GM21786 (cell line): ENCODE results near the gene SETDB1.
"Not testable (repeated sequence)": the region's sequence is repeated elsewhere in the genome, so short reads cannot be mapped to it uniquely, and the experiment has no call there.

Experiments used
- ATAC-seq: cut with Tn5 transposase; IDR thresholded peaks from one replicate; pipeline ENCODE4 v1.9.1; 2021; ENCODE audit not compliant: unreplicated experiment

SETDB1 gene

DNA sequence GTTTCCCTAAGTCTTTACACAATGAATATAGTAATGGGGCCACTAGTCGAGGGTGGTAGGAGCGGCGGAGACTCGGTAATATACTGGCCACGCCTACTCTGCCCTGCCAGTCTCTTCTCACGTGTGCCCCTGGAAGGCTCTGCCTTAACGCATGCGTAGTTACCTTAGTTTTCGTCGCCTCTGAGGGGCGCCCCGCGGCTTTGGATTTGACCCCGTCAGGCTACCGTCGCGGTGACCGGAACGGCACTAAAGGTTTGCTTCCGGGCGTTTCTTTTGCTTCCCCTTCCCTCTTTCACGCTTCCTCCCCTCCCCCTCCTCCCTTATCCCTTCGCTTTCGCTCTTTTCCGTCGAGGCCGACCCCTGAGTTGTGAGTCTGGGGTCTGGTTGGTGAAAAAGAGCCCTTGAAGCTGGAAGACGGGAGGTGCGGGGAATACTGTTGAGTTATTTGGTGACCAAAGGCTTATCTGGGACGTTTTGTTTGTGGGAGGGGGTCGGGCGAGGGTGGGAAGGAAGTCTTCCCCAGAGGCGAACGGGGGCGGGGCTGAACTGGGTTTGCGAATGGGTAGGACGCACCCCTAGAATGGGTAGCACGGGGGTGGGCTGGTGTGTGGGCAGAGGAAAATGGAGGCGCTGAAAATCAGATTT, at the start of gene SETDB1:
SETDB1 (plus strand) TSS at position 267 of the 645 bp plus-strand sequence. CDS start 1,352 bp downstream, outside the sequence.
- peak; percentile 78 for ATAC-seq

DNA sequence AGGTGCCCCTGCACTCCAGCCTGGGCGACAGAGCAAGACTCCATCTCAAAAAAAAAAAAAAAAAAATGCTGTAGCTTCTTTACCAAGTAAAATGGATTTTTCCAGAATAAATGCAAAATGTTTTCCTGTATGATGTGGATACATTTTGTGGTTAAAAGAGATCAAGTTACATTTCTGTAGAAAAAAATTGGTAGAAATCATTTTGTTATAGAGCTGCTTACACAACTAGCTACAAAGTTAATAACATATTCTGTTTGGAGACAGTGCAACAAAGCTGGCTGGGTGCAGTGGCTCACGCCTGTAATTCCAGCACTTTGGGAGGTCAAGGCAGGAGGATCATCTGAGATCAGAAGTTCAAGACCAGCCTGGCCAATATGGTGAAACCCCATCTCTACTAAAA, 47.2 kb upstream of the SETDB1 start:
- ATAC-seq, result not testable (repeated sequence)

DNA sequence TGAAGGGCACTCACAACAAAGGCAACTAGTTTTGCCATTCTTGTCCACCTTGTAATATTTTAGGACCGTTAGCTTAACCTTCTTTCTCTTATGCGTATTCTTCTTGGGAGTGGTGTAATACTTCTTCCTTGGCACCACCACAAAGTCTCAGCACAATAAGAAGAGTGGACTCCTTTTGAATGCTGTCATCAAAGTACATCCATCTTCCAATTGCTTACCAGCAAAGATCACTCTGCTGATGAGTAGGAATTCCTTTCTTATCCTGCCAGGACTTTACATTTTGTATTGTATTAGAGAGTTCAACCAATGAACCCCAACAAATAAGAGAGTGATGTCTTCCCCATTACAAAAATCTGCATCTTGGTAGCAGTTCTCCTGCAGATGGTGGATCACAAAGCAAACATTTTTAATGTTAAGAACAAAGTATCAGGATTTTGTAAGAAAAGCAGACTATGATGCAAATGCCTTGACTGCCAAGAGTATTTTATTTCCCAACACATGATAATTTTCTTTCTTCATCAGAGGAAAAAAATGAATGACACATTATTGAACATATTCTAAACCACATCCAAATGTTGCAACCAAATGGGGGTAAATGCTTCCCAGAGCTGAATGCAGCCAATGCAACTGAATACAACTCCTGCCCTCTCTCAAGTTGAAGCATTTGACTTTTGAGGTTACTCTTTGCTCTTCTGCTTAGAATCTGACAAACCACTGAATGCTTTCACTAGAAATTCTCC, 44.7 kb upstream of the SETDB1 start:
- no peak for ATAC-seq

DNA sequence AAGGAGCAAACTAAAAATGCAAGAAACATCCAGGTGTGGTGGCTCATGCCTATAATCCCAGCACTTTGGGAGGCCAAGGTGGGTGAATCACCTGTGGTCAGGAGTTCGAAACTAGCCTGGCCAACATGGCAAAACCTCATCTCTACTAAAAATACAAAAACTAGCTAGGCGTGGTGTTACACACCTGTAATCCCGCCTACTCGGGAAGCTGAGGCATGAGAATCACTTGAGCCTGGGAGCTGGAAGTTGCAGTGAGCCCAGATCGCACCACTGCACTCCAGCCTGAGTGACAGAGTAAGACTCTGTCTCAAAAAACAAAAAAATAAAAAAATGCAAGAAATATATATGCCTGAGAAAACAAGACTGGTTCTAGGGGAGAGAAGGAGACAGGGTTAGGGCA, 43.0 kb upstream of the SETDB1 start:
- not testable (repeated sequence) for ATAC-seq

DNA sequence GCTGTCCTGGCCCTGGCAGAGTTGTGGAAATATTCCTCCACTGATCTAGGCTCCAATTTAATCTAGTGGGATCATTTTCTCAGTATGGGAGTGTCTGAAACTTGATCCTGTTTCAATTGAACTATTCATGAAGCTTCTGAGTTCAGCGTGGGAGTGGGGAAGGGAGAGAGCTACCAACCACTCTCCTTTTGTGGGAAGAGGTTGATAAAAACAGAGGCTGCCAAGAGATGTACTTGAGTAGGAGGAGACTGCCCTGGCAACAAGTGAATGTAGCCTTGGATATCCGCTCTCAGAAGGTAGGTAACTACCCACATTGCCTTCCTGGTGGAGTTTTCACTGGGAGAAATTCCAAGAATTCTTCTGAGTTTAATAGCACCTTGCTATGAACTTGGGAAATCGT, 39.1 kb upstream of the SETDB1 start, which contains the start of gene CTXND2:
CTXND2 (plus strand) TSS at position 119 of the 400 bp plus-strand sequence. CDS start 25,179 bp downstream, outside the sequence.
- ATAC-seq, result no peak

DNA sequence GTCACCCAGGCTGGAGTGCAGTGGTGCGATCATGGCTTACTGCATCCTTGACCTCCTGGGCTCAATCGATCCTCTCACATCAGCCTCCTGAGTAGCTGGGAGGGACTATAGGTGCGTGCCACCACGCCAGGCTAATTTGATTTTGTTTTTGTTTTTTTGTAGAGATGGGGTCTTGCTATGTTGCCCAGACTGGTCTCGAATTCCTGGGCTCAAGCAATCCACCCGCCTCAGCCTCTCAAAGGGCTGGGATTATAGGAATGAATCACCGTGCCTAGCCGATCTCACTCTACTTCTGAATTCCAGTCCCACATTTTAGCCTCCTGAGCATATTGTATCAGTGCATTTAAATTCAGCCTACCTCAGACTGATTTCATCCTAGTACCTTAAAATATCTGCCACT, 37.4 kb upstream of the SETDB1 start:
- ATAC-seq, result no peak

DNA sequence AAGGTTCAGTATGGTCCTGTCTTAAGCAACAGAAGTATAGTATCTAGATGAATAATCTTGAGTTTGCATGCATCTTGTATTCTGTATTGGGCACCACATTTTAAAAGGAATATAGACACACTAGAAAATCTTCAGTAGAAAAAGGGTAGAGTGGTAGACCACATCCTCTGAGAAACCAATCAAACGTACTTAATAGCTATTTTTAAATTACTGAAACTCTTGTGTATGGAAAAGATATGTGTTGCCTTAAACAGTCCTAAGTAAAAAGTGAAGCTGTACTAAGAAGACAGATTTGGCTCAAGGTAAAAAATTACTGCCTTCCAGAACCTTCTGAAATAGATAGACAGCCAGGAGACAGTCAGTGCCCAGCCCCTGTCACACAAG, 36.1 kb upstream of the SETDB1 start:
- peak; percentile 53 for ATAC-seq

DNA sequence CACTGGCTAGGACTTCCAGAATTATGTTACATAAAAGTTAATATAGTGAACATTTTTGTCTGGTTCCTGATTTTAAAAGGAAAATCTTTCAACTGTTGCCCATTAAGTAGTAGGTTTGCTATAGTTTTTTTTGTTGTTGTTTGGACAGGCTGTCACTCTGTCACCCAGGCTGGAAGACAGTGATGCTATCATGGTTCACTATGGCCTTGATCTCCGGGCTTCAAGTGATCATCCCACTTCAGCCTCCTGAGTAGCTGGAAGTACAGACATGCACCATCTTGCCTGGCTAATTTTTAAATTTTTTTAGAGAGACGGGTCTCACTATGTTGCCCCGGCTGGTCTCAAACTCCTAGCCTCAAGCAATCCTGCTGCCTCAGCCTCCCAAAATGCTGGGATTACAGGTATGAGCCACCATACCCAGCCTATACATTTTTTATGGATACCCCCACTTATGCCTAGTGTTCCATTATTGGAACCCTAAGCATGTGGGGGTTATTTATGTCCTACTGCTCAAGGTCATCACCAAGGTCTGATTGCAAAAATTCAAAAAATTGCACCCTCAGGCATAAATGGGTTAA, 32.7 kb upstream of the SETDB1 start:
- no peak for ATAC-seq

DNA sequence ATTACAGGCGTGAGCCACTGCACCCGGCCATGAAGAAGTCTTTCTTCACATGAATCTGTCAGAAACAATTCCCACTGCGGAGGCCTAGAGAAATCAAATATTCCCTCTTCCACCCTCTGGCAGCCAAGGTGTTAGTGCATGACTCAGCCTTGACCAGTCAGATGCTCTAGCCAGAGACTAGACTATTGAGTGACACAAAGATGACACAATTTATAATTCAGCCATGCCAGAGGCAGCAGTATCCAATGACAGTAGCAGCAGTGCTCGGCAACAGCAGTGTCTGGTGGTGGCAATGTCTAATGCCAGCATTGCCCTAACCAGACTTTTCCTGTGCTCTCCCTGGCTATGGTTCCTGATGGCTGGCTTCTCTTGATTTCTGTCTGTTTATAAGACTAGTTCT, 30.5 kb upstream of the SETDB1 start:
- no peak for ATAC-seq

DNA sequence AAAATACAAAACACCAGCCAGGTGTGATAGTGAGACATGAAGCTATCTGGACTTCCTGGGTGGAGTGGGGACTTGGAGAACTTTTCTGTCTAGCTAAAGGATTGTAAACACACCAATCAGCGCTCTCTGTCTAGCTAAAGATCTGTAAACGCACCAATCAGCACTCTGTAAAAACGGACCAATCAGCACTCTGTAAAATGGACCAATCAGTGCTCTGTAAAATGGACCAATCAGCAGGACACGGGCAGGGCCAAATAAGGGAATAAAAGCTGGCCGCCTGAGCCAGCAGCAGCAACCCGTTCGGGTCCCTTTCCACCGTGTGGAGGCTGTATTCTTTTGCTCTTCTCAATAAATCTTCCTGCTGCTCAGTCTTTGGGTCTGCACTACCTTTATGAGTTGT, 26.4 kb upstream of the SETDB1 start:
- ATAC-seq, result not testable (repeated sequence)

DNA sequence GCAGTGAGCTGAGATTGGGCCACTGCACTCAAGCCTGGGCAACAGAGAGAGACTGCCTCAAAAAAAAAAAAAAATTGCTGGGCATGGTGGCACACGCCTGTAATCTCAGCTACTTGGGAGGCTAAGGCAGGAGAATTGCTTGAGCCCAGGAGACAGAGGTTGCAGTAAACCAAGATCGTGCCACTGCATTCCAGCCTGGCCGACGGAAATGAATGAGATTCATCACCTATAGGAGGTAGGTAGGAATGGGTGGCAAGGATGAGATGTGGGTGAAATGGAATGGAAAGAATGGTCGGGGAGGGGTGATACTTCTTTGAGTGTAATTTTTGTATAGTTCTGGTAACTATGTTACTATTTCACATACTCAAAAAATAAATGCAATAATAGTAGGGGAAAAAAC, 23.8 kb upstream of the SETDB1 start:
- no peak for ATAC-seq

DNA sequence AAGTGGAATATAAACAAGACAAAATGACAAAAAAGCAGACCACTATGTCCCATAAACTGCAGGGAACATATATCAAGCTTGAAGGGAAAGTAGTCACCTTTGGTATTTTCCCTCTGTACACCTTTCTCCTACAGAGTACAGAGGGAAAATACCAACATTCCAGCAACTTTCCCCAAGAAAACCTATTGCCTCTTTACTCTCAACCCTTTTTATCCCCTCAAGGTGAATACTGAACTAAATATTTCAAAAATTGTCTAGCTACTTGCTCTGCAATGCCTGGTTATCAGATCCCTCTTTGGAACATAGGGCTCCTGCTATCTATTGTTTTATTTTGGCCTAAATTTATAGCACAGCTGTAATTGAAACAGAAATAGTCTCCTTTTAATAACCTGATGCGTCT, 23.4 kb upstream of the SETDB1 start:
- no peak for ATAC-seq

DNA sequence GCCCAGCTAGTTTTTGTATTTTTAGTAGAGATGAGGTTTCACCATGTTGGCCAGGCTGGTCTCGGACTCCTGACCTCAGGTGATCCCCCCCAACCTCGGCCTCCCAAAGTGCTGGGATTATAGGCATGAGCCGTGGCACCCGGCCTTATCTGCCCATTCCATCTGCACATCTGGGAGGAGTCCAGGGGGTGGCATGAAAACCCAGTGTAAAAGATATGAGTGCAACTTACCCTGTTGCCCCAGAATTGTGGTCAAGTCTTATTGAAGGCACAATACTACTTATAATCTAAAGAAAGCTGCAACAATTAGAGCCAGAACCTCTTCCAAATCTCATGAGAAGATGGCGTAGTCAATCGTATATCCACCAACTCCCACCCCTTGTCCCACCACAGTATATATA, 20.9 kb upstream of the SETDB1 start:
- no peak for ATAC-seq

DNA sequence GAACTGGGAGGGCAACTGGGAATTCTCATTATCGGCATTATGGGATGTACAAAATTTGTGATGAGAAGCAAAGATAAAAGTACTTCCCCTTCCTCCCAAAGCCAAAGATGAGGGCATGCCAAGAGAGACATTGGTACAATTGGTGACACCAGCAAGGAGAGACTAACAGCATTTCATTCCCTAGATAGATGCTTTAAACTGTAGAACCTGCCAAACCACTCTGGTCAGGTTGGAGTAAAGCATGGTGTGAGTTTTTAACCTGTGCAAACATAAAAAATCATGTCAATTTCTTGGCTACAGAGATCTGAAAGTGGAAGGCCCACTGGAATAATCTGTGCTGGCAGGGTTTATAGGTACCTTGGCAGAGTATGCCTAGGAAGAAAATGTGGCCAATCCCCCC, 19.8 kb upstream of the SETDB1 start:
- no peak for ATAC-seq

DNA sequence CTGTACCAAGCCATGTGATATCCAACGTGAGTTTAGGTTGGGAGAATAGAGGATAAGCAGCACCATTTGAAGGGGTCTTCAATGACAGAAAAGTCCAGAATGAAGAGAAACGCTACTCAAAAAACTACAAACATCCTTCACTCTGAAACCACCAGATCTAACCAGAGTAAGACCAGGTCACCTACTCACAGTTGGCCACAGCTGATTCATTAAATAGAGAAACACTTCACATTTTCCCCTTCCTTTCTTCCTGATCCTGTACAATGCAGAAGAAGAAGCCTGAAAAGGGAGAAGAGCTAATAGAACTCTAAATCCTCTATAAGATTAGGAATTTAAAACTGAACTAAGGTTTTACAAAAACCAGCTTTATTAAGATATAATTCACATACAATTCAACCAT, 19.4 kb upstream of the SETDB1 start:
- no peak for ATAC-seq

DNA sequence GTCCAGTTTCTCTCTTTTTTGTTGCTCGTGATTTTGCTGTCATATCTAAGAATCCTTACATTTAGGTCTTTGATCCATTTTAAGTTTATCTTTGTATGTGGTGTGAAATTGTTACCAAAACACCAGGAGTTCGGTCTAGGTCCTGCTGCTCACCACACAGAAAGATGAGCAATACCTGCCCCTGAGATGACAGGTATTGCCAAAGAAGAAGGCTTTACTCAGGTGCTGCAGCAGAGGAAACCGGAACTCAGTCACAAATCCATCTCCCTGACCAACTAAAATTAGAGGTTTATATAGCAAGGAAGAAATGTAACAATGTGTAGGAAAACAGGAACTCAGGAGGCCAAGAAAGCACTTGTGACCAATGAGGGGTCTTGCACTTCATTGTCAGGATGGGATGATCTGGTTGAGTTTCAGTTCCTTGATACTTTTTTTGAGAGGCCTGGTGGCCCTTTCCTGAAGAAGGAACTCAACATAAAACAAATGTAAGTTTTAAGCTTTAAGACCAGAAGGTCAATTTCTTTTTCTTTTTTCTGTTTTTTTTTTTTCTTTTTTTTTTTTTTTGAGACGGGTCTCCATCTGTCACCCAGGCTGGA, 16.5 kb upstream of the SETDB1 start:
- no peak for ATAC-seq

DNA sequence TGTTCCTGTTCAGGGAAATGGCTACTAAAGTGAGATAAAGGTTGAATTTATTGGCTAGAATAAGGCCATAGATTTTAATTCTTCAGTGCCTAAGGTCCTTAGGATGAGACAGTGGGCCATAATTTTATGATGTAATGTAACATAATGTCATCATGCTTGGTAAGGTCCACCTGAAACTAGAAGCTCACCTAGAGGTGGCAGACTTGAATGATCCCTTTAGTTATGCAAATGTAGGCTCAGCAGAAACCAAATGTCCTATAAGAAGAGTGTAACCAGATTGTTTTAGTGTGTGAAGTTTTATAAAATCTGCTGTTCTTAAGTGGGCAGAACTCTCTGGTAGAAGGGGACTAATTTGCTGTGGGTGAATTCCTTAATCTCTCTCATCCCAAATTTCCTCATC, 13.5 kb upstream of the SETDB1 start:
- no peak for ATAC-seq

DNA sequence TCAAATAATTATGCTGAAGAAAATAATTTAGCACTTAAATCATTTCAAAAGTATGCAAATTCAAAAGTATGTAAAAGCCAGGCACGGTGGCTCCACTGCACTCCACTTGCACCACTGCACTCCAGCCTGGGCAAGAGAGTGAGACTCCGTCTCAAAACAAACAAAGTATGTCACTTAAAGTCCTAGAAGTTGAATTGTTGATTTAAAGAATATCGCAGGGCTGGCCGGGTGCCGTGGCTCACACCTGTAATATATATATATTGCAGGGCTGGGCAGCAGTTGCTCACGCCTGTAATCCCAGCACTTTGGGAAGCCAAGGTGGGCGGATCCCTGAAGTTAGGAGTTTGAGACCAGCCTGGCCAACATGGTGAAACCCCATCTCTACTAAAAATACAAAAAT, 8.8 kb upstream of the SETDB1 start:
- no peak for ATAC-seq

DNA sequence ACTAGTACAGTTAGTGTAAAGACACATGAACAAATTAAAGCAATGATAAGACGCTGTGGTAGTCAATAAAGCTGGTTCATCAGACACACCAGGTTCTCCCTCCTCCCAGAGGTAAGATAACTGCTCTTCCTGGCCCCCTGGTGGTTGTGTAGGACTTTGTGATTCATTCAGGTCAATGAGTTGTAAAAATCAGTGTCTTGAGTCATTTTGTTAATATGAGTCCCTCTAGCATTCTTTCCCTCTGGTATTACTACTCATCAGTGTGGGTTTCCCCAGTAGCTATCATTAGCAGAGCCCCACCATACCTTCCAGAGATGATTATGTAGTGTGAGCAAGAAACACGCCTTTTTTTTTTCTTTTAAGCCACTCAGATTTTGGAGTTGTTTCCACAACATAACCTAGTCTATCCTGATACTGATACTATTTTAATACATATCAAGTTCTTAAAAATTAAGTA, 3.6 kb upstream of the SETDB1 start:
- peak; percentile 58 for ATAC-seq

DNA sequence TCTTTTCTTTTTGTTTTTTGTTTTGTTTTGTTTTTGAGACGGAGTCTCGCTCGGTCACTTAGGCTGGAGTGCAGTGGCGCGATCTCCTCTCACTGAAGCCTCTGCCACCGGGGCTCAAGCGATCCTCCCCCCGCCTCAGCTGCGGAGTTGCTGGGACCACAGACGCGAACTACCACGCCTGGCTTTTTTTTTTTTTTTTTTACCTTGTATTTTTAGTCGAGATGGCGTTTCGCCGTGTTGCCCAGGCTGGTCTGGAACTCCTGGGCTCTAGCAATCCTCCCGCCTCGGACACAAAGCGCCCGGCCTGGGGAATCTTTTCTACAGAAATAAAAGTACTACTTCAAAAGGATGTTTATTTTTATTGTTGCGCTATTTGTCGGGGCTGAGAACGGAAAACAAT, 1.1 kb upstream of the SETDB1 start:
- ATAC-seq, result no peak

DNA sequence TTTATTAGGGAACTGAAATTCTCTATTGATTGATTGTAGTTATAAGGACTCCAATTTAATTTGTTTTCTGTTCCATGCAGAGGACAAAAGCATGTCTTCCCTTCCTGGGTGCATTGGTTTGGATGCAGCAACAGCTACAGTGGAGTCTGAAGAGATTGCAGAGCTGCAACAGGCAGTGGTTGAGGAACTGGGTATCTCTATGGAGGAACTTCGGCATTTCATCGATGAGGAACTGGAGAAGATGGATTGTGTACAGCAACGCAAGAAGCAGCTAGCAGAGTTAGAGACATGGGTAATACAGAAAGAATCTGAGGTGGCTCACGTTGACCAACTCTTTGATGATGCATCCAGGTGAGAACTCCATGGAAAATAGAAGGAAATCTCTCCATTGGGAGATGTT, 1.5 kb downstream of the SETDB1 start:
- ATAC-seq, result no peak

DNA sequence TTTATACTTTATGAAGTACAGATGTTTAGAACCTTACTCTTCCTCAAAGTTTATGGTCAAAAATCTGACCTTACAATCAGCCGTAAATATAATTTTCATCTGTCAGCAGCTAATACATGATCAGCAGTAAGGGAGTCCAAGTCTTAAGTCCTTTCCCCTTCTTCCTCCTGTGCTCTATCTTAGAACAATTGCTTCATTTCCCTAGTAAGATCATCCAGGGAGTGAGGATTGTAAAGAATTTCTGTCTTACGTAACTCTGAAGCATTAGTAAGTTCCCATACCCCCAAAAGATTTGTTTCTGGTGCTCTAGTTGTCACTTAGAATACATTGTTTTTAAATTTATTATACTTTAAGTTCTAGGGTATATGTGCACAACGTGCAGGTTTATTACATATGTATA, 2.1 kb downstream of the SETDB1 start:
- no peak for ATAC-seq
